GM18511 (cell line): ENCODE data around the gene FBXL14.
"Not testable (repeated sequence)": the region's sequence is repeated elsewhere in the genome, so short reads cannot be mapped to it uniquely, and the experiment has no call there.

Experiments used
- ATAC-seq: cut with Tn5 transposase; IDR thresholded peaks from one replicate; pipeline ENCODE4 v1.9.1; 2021; ENCODE audit warnings: mild to moderate bottlenecking, moderate library complexity; ENCODE audit not compliant: unreplicated experiment

The FBXL14 gene

GRCh38 chr12:1574865-1575259, 19.5 kb downstream of the FBXL14 start:
- no peak for ATAC-seq

- ATAC-seq: no peak
These were observed 20.2 kb downstream of the FBXL14 start for GRCh38 chr12:1573960-1574864.

- no peak for ATAC-seq
These were observed 21.6 kb downstream of the FBXL14 start for GRCh38 chr12:1572731-1573130.

DNA sequence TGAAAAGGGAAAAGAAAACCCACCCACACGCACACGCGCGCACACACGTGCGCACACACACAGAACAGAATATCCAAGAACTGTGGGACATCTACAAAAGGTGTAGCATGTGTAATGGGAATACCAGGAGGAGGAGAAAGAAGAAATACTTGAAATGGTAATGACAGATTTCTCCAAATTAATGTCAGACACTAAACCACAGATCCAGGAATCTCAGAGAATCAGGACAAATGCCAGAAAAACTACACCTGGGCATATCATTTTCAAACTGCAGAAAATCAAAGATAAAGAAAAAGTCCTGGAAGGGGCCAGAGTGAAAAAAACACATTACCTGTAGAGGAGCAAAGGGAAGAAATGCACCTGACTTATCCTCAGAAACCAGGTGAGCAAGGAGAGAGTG, 26.5 kb downstream of the FBXL14 start:
- no peak for ATAC-seq

DNA sequence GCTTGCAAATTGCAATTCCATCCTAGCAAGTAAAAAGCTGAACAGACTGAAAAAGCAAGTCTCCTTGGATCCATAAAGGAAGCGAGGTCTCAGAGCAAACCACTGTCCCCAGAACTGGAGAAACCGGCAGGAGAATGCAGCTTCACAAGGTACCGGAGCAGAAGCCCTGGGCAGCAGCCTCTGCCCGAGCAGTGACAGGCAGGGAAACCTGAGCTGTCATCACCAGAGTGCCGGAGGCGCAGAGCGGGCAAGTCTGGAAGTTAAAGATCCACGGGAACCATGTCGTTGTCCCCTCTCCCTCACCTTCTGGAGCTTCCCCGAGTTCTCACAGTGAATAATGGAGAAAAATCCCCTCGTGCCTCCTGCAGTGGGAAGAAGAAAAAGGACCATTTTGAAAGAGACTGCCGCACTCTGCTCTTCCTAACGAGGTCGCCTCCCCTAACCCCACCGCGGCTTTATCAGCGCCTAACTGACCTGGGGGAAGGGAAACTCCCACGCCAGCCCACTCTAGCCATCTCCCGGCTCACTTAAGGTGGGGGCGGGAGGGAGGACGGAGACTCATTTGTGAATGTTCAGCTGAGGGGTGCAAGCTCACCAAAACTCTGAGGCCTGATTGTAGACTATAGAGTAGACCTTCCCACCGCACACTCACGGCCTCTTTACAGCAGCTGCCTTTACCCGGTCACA, 27.8 kb downstream of the FBXL14 start:
- no peak for ATAC-seq

GRCh38 chr12:1565172-1565571, 29.2 kb downstream of the FBXL14 start:
- no peak for ATAC-seq

DNA sequence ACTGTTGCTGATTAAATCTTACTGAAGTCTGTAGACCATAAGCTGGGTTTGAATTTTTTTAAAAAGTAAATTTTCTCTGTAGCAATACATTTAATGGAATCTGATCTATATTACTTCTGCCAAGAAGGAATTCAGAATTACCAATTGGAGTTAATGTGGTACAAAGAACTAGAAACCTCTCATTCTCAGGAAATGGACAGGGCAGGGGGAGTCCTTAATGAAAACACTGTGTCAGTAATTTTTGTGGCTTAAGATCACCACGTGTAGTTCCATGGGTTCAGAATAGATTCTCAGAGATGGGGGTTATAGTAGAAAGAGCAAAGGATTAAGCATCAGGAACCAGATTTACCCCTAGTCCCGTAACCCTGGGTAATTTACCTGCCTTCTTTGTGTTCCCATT, 30.3 kb downstream of the FBXL14 start:
- no peak for ATAC-seq

- ATAC-seq: no peak
These were observed 31.5 kb downstream of the FBXL14 start for GRCh38 chr12:1562813-1563407.

GRCh38 chr12:1560704-1561103, 33.7 kb downstream of the FBXL14 start:
- no peak for ATAC-seq

- ATAC-seq: no peak
These were observed 34.7 kb downstream of the FBXL14 start for GRCh38 chr12:1559676-1560091.

DNA sequence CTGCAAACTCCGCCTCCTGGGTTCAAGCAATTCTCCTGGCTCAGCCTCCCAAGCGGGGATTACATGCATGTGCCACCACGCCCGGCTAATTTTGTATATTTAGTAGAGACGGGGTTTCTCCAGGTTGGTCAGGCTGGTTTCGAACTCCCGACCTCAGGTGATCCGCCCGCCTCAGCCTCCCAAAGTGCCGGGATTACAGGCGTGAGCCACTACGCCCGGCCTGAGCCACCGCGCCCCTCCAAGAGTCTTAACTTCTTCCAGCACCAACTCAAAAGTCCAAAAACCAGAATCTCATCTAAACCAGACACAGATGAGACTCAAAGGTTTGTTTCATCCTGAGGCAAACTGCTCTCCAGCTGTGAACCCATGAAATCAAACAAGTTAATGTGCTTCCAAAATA, 36.3 kb downstream of the FBXL14 start:
- ATAC-seq: not testable (repeated sequence)

DNA sequence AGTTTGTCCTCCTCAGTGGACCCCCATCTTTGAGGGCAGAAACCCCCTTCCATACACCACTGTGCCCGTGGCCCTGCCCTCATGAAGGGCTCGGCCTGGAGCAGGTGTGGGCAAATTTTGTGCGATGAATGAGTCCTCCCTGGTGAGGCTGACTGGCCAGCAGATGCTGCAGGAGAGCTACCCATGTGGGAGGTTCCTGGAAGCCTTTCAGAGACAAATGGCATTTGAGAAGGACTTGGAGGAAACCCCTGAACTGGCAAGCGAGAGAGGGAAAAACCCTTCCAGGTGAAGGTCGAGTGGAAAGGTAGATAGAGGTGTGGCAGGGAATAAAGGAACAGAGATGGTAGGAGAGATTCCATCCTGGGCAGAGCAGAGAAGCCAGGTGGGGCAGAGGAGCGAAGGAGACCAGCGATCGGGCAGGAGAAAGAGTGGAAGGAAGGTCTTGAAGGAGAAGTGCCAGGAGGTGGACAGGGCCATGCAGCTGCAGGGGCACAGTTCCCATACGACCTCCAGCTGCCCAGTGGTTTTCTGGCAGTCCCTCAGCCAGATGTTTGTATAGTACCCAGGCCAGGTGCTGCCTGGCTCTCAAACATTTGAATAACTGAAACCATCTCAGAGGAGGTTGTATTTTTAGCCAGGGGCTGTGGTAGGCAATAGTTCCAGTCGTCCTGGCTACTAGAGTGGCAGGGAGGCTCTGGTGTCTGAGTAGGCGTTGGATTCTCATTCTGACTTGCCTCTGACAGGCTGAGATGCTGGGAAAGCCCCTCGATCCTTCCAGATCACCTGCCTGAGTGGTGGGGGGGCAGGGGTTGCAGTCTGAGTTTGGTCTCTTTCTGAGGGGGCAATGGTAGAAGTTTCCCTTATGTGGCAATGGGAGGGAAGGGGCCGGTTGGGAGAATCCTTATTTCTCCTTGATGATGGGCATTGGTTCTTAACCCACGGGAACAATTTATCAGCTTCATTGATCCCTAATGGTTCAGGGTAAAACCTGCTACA, 40.1 kb downstream of the FBXL14 start:
- peak; percentile 93 for ATAC-seq

- ATAC-seq: no peak
These were observed 40.8 kb downstream of the FBXL14 start for GRCh38 chr12:1553536-1553935.

DNA sequence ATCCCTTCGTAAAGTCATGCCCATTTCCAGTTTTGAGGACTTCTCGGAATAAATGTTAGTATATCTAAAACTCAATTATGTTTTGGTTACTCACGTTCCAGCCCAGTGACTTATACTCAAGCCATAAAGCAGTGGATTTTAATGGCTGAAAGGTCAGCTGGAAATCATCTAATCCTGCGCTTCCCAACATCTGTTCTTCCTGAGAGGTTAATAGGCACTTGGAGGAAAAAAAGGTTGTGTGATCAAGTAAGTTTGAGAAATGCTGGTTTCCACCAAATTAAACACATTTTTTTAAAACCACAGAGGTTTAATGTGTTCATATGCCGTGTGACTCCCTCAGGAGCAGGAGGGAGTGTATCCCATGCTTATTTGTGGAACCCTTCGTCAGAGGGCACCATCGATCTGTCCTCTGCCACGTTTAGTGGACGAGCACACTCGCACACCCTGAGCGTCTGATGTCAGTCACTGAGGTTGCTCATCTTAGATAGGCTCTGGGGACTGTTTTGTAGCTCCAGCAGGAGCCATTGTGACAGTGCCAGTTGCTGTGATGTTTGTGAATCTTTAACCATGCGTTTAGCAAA, 41.4 kb downstream of the FBXL14 start:
- no peak for ATAC-seq

DNA sequence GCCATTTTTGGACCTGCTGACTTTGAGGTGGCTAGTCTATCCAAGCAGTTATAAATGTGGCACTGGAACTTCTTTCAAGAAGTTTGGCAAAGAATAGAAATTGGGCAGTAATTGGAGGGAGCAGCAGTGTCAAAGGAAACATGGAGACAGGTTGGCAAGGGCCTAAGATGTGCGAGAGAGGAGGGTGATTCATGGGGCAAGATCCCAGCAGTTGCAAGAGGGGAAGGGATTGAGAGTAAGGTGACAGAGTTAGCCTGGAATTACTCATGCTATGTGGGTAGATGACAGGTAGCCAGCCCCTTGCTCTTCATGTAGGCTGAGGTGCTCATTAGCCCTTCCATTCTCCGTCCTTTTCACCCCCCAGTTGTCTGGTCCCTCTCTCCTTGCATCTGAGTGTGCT, 42.2 kb downstream of the FBXL14 start:
- no peak for ATAC-seq

- no peak for ATAC-seq
These were observed 42.9 kb downstream of the FBXL14 start for GRCh38 chr12:1551496-1551895.

GRCh38 chr12:1546931-1547640, 47.3 kb downstream of the FBXL14 start:
- ATAC-seq: no peak

GRCh38 chr12:1544996-1545700, 49.2 kb downstream of the FBXL14 start:
- ATAC-seq: no peak

DNA sequence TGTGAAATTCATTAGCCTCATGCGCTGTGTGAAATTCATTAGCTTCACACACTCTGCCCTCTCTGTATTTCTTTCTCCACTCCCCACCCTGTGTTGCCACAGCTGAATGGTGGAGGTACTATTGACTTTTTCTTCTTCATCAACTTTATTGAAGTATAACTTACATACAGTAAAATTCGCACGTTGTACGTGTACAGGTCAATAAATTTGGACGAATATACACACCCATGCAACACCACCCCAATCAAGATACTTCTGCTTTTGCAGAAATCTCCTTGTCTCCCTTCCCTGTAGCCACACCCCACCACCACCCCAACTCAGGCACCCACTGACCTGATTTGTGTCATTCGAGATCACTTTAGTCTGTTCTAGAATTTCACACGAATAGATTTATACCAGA, 51.8 kb downstream of the FBXL14 start:
- ATAC-seq: no peak
